Loucy (cell line): ENCODE measurements around the gene TUFT1.

Experiments used
- EZH2phosphoT487 ChIP-seq: fragments of 200-600 bp; IDR thresholded peaks from 2 replicates; pipeline ENCODE4 v1.6.1; 2018; ENCODE audit warnings: antibody characterized with exemption, mild to moderate bottlenecking, moderate library complexity, borderline replicate concordance
- TF ChIP-seq, protein P1 (sequence below): fragments of 200-600 bp; sonication (generic); conservative IDR thresholded peaks from 2 replicates; pipeline ENCODE4 v1.5.1; 2014; ENCODE audit warnings: mild to moderate bottlenecking, antibody characterized with exemption, low read length

DNA sequence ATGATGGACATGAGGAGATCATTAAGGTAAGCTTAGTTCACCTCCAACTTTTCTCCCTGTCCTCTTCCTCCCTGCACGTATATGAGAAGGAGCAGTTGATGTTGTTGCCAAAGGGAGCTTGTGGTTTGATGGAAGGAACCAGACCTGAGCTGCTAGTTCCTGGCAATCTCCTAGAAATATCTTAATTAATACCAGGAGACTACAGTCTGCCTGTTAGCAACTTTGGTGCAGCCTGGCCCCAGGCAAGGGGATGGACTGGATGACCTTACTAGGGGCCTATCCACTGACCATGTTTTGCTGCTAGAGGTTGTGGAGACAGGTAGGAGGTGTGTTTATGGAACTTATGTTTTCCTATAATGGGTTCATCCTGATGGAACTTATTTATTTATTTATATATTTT is 22.6 kb downstream of the TUFT1 start:
- TF ChIP-seq, protein P1, sequence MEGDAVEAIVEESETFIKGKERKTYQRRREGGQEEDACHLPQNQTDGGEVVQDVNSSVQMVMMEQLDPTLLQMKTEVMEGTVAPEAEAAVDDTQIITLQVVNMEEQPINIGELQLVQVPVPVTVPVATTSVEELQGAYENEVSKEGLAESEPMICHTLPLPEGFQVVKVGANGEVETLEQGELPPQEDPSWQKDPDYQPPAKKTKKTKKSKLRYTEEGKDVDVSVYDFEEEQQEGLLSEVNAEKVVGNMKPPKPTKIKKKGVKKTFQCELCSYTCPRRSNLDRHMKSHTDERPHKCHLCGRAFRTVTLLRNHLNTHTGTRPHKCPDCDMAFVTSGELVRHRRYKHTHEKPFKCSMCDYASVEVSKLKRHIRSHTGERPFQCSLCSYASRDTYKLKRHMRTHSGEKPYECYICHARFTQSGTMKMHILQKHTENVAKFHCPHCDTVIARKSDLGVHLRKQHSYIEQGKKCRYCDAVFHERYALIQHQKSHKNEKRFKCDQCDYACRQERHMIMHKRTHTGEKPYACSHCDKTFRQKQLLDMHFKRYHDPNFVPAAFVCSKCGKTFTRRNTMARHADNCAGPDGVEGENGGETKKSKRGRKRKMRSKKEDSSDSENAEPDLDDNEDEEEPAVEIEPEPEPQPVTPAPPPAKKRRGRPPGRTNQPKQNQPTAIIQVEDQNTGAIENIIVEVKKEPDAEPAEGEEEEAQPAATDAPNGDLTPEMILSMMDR, result no peak
- no peak for TF ChIP-seq EZH2phosphoT487
